HCT116 (cell line): ENCODE measurements around the gene SLC2A14. TPM values are rescaled to one million over a fixed set of nuclear protein-coding genes. Genes with fewer than 3 reads are reported as not detected.

ENCODE experiments used
- ATAC-seq: fragments of 200-7000 bp; cut with Tn5 transposase; 2 replicates; pipeline ENCODE4 v1.9.1; 2020; ENCODE audit warnings: mild to moderate bottlenecking, moderate library complexity
- BruUV-seq: library from RNA; stranded (reverse); fragments of 400-500 nt; replicated peaks from 2 replicates; lab custom pipeline; 2021; lab: Mats Ljungman, UMichigan
- CTCF ChIA-PET: fragments of 300-600 bp; sonication (Branson Sonifier 250); formaldehyde crosslinking; loops from one replicate; lab custom pipeline; 2021; ENCODE audit warnings: antibody characterized with exemption; lab: Charles Lee
- POLR2A ChIA-PET: fragments of 300-600, 350-600 bp; sonication (Branson Sonifier 250); formaldehyde crosslinking; loops from one replicate; lab custom pipeline; 2021; ENCODE audit warnings: antibody characterized with exemption; lab: Charles Lee
- RAD21 ChIA-PET, 2 experiments: fragments of 300-600 bp; sonication (Branson Sonifier 250); formaldehyde crosslinking; loops; one replicate each; lab custom pipeline; 2023; ENCODE audit warnings: low total read pairs in 2 of 2; ENCODE audit not compliant: uncharacterized antibody in 2 of 2, unreplicated experiment in 2 of 2, low non-redundant PET in 1 of 2; lab: Charles Lee
- DNase-seq: peaks from one replicate; pipeline ENCODE4 v3.0.0-alpha.2; 2010; ENCODE audit warnings: low read depth, low spot score
- H2AFZ ChIP-seq: fragments of 200-600 bp; shearing (Covaris generic), sonication (generic); 2 replicates; pipeline ENCODE4 v1.6.1; 2017; ENCODE audit warnings: low read depth, mixed run types, mixed read lengths, antibody characterized with exemption, low read length; ENCODE audit not compliant: poor library complexity, severe bottlenecking
- H3K27ac ChIP-seq: 2 replicates; pipeline ENCODE4 v1.5.1; 2012; ENCODE audit warnings: low read depth, low read length
- H3K27me3 ChIP-seq: fragments of 200-600 bp; sonication (generic); 2 replicates; pipeline ENCODE4 v1.6.1; 2016; ENCODE audit warnings: mixed run types, low read length, mixed read lengths; ENCODE audit not compliant: insufficient read depth
- H3K36me3 ChIP-seq, 2 experiments: fragments of 200-500 bp in 1 of 2; fragments of 200-600 bp in 1 of 2; sonication (Bioruptor generic) in 1 of 2; sonication (generic) in 1 of 2; 2 replicates each; pipeline versions ENCODE4 v1.5.1 to v1.6.1; 2014 to 2016; ENCODE audit warnings: low read length in 2 of 2, inconsistent platforms in 1 of 2, mixed read lengths in 1 of 2, mixed run types in 1 of 2; ENCODE audit not compliant: insufficient read depth in 2 of 2, control insufficient read depth in 1 of 2
- H3K4me1 ChIP-seq, 2 experiments: fragments of 200-600 bp in 1 of 2; sonication (generic) in 1 of 2; 2 replicates each; pipeline versions ENCODE4 v1.5.1 to v1.6.1; 2012 to 2017; ENCODE audit warnings: low read length in 2 of 2, inconsistent platforms in 1 of 2, mild to moderate bottlenecking in 1 of 2, mixed read lengths in 1 of 2, mixed run types in 1 of 2, moderate library complexity in 1 of 2; ENCODE audit not compliant: insufficient read depth in 2 of 2, control insufficient read depth in 1 of 2
- H3K4me2 ChIP-seq: fragments of 200-600 bp; sonication (generic); 2 replicates; pipeline ENCODE4 v1.6.1; 2017; ENCODE audit warnings: mixed run types, low read length, mixed read lengths
- H3K4me3 ChIP-seq, 2 experiments: fragments of 200-600 bp in 1 of 2; sonication (generic) in 1 of 2; replicated peaks in 1 of 2; 2 replicates each; pipeline ENCODE4 v1.5.1; 2011 to 2016; ENCODE audit warnings: low read length in 2 of 2, control low read depth in 1 of 2, low read depth in 1 of 2, mild to moderate bottlenecking in 1 of 2, mixed read lengths in 1 of 2, mixed run types in 1 of 2
- H3K79me2 ChIP-seq: fragments of 200-600 bp; sonication (generic); 2 replicates; pipeline ENCODE4 v1.6.1; 2017; ENCODE audit warnings: mild to moderate bottlenecking, mixed run types, low read length, moderate library complexity, mixed read lengths; ENCODE audit not compliant: insufficient read depth
- H3K9ac ChIP-seq: fragments of 200-600 bp; sonication (generic); 2 replicates; pipeline ENCODE4 v1.6.1; 2016; ENCODE audit warnings: low read length, mixed read lengths
- H3K9me2 ChIP-seq: fragments of 200-600 bp; sonication (generic), shearing (Covaris generic); 2 replicates; pipeline ENCODE4 v1.6.1; 2017; ENCODE audit warnings: mixed run types, mild to moderate bottlenecking, moderate library complexity; ENCODE audit not compliant: insufficient read depth
- H3K9me3 ChIP-seq, 2 experiments: fragments of 200-500 bp in 1 of 2; fragments of 200-600 bp in 1 of 2; sonication (Bioruptor generic) in 1 of 2; sonication (generic) in 1 of 2; 2 replicates each; pipeline ENCODE4 v1.6.1; 2014 to 2017; ENCODE audit warnings: low read length in 2 of 2, mixed read lengths in 2 of 2, inconsistent platforms in 1 of 2, low read depth in 1 of 2, mild to moderate bottlenecking in 1 of 2, mixed run types in 1 of 2, moderate library complexity in 1 of 2; ENCODE audit not compliant: control insufficient read depth in 1 of 2, insufficient read depth in 1 of 2
- H4K20me1 ChIP-seq: fragments of 200-600 bp; sonication (generic), shearing (Covaris generic); 2 replicates; pipeline ENCODE4 v1.6.1; 2017; ENCODE audit warnings: mixed run types, mild to moderate bottlenecking, moderate library complexity; ENCODE audit not compliant: insufficient read depth
- CBX3 ChIP-seq: IDR thresholded peaks from 2 replicates; pipeline ENCODE4 v1.6.1; 2012; ENCODE audit warnings: low read depth
- CEBPB ChIP-seq: IDR thresholded peaks from 2 replicates; pipeline ENCODE4 v1.6.1; 2012; ENCODE audit warnings: low read depth
- CTCF ChIP-seq, 3 experiments: fragments of 200-600 bp in 1 of 3; sonication (generic) in 1 of 3; IDR thresholded peaks in 2 of 3; conservative IDR thresholded peaks in 1 of 3; 2 replicates each; pipeline ENCODE4 v1.5.1; 2012 to 2017; ENCODE audit warnings: low read depth in 2 of 3, low read length in 2 of 3, antibody characterized with exemption in 1 of 3, borderline replicate concordance in 1 of 3, control low read depth in 1 of 3, mild to moderate bottlenecking in 1 of 3, mixed read lengths in 1 of 3, mixed run types in 1 of 3, moderate library complexity in 1 of 3; ENCODE audit not compliant: insufficient read depth in 1 of 3
- EZH2 ChIP-seq: fragments of 200-600 bp; sonication (generic); IDR thresholded peaks from 2 replicates; pipeline ENCODE4 v1.6.1; 2017; ENCODE audit warnings: antibody characterized with exemption, mixed run types
- EZH2phosphoT487 ChIP-seq: fragments of 200-600 bp; IDR thresholded peaks from 2 replicates; pipeline ENCODE4 v1.6.1; 2018; ENCODE audit warnings: antibody characterized with exemption, borderline replicate concordance
- RAD21 ChIP-seq: IDR thresholded peaks from 2 replicates; pipeline ENCODE4 v1.6.1; 2012; ENCODE audit warnings: low read depth, mild to moderate bottlenecking
- SP1 ChIP-seq: IDR thresholded peaks from 2 replicates; pipeline ENCODE4 v1.6.1; 2012; ENCODE audit warnings: low read depth
- SRF ChIP-seq: IDR thresholded peaks from 2 replicates; pipeline ENCODE4 v1.6.1; 2012; ENCODE audit warnings: low read depth
- YY1 ChIP-seq: IDR thresholded peaks from 2 replicates; pipeline ENCODE4 v1.6.1; 2011; ENCODE audit warnings: low read length, low read depth, moderate library complexity, mild to moderate bottlenecking; ENCODE audit not compliant: insufficient replicate concordance; ENCODE audit errors: extremely low read depth
- ZFX ChIP-seq: fragments of 450-650 bp; IDR thresholded peaks from 2 replicates; pipeline ENCODE4 v1.6.1; 2017
- ZNF274 ChIP-seq: fragments of 200-500 bp; sonication (Bioruptor generic); IDR thresholded peaks from 2 replicates; pipeline ENCODE4 v1.6.1; 2014; ENCODE audit warnings: mild to moderate bottlenecking, low read depth, low read length, inconsistent platforms
- intact Hi-C: fragments of 100-400 bp; cut with micrococcal nuclease; formaldehyde crosslinking; loops from 2 replicates; pipeline ENCODE4 v1.10.0; 2022
- total RNA-seq: library from RNA; stranded (reverse); gene quantifications from one replicate; pipeline ENCODE4 v1.2.1, GENCODE V29; 2021; ENCODE audit not compliant: unreplicated experiment
- TF ChIP-seq, protein P1 (sequence below): IDR thresholded peaks from 2 replicates; pipeline ENCODE4 v1.6.1; 2012
- TF ChIP-seq, protein P2 (sequence below): IDR thresholded peaks from 2 replicates; pipeline ENCODE4 v1.6.1; 2012; ENCODE audit warnings: low read depth
- TF ChIP-seq, protein P3 (sequence below): IDR thresholded peaks from 2 replicates; pipeline ENCODE4 v1.6.1; 2011; ENCODE audit warnings: mild to moderate bottlenecking, low read length, moderate library complexity; ENCODE audit not compliant: insufficient replicate concordance; ENCODE audit errors: extremely low read depth

SLC2A14 gene
- total RNA-seq, 1 experiment from 2014 or later = not detected

GRCh38 chr12:7782055-7782454, 90.7 kb downstream of the SLC2A14 start:
- Histone ChIP-seq H3K9me2 (no peaks in the 10 kb centered on the region), H3K4me3 (no peak overlapping the region), H4K20me1 (no peaks in the 10 kb centered on the region), H3K79me2 (no peaks in the 10 kb centered on the region), H3K4me1 (no peaks in the 10 kb centered on the region), H3K4me2 (no peak overlapping the region), H3K27me3 (no peaks in the 10 kb centered on the region), H2AFZ (no peak overlapping the region), H3K9ac (no peak overlapping the region), H3K9me3 (no peaks in the 10 kb centered on the region), H3K36me3 (no peaks in the 10 kb centered on the region), H3K27ac (no peak overlapping the region)
- TF ChIP-seq EZH2phosphoT487 (no peak), SRF (no peak), YY1 (no peak), CEBPB (no peak), CTCF (IDR thresholded peaks at IDR 0.05 in 2 of 3, conservative IDR thresholded peaks at IDR 0.05 in 1 of 3; ENCODE audit: borderline replicate concordance in 1 of 3, insufficient read depth in 1 of 3, low read depth in 2 of 3, low read length in 2 of 3) (no peak), EZH2 (no peak), CBX3 (no peak), SP1 (no peak), ZNF274 (no peak), RAD21 (no peak), ZFX (no peak)
- TF ChIP-seq, protein P1, sequence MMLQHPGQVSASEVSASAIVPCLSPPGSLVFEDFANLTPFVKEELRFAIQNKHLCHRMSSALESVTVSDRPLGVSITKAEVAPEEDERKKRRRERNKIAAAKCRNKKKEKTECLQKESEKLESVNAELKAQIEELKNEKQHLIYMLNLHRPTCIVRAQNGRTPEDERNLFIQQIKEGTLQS = no peak
- TF ChIP-seq, protein P2, sequence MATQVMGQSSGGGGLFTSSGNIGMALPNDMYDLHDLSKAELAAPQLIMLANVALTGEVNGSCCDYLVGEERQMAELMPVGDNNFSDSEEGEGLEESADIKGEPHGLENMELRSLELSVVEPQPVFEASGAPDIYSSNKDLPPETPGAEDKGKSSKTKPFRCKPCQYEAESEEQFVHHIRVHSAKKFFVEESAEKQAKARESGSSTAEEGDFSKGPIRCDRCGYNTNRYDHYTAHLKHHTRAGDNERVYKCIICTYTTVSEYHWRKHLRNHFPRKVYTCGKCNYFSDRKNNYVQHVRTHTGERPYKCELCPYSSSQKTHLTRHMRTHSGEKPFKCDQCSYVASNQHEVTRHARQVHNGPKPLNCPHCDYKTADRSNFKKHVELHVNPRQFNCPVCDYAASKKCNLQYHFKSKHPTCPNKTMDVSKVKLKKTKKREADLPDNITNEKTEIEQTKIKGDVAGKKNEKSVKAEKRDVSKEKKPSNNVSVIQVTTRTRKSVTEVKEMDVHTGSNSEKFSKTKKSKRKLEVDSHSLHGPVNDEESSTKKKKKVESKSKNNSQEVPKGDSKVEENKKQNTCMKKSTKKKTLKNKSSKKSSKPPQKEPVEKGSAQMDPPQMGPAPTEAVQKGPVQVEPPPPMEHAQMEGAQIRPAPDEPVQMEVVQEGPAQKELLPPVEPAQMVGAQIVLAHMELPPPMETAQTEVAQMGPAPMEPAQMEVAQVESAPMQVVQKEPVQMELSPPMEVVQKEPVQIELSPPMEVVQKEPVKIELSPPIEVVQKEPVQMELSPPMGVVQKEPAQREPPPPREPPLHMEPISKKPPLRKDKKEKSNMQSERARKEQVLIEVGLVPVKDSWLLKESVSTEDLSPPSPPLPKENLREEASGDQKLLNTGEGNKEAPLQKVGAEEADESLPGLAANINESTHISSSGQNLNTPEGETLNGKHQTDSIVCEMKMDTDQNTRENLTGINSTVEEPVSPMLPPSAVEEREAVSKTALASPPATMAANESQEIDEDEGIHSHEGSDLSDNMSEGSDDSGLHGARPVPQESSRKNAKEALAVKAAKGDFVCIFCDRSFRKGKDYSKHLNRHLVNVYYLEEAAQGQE = no peak
- TF ChIP-seq, protein P3, sequence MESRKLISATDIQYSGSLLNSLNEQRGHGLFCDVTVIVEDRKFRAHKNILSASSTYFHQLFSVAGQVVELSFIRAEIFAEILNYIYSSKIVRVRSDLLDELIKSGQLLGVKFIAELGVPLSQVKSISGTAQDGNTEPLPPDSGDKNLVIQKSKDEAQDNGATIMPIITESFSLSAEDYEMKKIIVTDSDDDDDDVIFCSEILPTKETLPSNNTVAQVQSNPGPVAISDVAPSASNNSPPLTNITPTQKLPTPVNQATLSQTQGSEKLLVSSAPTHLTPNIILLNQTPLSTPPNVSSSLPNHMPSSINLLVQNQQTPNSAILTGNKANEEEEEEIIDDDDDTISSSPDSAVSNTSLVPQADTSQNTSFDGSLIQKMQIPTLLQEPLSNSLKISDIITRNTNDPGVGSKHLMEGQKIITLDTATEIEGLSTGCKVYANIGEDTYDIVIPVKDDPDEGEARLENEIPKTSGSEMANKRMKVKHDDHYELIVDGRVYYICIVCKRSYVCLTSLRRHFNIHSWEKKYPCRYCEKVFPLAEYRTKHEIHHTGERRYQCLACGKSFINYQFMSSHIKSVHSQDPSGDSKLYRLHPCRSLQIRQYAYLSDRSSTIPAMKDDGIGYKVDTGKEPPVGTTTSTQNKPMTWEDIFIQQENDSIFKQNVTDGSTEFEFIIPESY = no peak
- intact Hi-C loops = no loop called here
- no TSS peak for BruUV-seq
- RAD21 ChIA-PET = no interaction called here
- DNase-seq (no peak), ATAC-seq (no peak)
- POLR2A ChIA-PET = no interaction called here
- CTCF ChIA-PET = no interaction called here
